Measurements from ENCODE around the gene ZNF701.
"Not testable (repeated sequence)": the region's sequence is repeated elsewhere in the genome, so short reads cannot be mapped to it uniquely, and the experiment has no call there.

The ZNF701 gene

DNA sequence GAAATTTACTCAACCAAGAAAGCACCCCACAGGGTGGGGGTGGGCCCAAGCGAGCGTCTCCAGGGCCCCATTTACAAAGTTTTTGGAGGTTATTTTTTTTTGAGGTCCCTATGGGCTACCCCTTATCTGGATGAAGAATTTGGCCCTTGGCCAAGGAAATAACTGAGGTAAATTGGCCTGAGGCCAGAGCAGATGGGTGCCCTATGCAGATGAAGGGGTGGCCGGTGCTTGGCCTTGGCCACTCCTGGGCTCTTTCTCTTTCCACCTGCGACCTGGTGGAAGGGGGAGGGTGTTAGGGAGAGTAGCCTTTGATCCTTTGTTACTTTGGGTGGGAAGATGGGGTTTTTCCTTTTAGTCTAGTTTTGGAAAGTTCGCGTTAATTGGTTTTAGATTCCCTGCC lies 15.5 kb downstream of the ZNF701 start:
- peaks cover 42% of the 10 kb centered on the region for H3K36me3 ChIP-seq (ENCODE audit: control insufficient read depth, low read length)
- no peak overlapping the region for H3K4me2 ChIP-seq (ENCODE audit: low read length)
- H3K9me3 ChIP-seq (ENCODE audit: control insufficient read depth, insufficient read depth, low read length) = no peaks in the 10 kb centered on the region
- no peaks in the 10 kb centered on the region for H3F3A ChIP-seq (ENCODE audit: control insufficient read depth, insufficient read depth)
- no peak for TF ChIP-seq EZH2phosphoT487 (IDR thresholded peaks at IDR 0.05; ENCODE audit: borderline replicate concordance, low read length)
- TF ChIP-seq, protein P1, sequence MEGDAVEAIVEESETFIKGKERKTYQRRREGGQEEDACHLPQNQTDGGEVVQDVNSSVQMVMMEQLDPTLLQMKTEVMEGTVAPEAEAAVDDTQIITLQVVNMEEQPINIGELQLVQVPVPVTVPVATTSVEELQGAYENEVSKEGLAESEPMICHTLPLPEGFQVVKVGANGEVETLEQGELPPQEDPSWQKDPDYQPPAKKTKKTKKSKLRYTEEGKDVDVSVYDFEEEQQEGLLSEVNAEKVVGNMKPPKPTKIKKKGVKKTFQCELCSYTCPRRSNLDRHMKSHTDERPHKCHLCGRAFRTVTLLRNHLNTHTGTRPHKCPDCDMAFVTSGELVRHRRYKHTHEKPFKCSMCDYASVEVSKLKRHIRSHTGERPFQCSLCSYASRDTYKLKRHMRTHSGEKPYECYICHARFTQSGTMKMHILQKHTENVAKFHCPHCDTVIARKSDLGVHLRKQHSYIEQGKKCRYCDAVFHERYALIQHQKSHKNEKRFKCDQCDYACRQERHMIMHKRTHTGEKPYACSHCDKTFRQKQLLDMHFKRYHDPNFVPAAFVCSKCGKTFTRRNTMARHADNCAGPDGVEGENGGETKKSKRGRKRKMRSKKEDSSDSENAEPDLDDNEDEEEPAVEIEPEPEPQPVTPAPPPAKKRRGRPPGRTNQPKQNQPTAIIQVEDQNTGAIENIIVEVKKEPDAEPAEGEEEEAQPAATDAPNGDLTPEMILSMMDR (IDR thresholded peaks at IDR 0.05; ENCODE audit: low read depth, low read length, poor library complexity, severe bottlenecking) = no peak
- H3K9me2 ChIP-seq (replicated peaks; ENCODE audit: control insufficient read depth, low read length) = no peaks in the 10 kb centered on the region
- H3K27ac ChIP-seq (ENCODE audit: low read depth, low read length) = no peak overlapping the region
- H3K27me3 ChIP-seq (ENCODE audit: control insufficient read depth, low read length) = no peaks in the 10 kb centered on the region
- H3K79me2 ChIP-seq (ENCODE audit: control insufficient read depth, low read length) = no peaks in the 10 kb centered on the region
- H3K4me3 ChIP-seq (ENCODE audit: low read length) = no peak overlapping the region
- no peaks in the 10 kb centered on the region for H3K4me1 ChIP-seq (ENCODE audit: control insufficient read depth, low read length)
- no peaks in the 10 kb centered on the region for H4K20me1 ChIP-seq (ENCODE audit: control insufficient read depth, insufficient read depth, low read depth, low read length)

- TF ChIP-seq, protein P1 (IDR thresholded peaks at IDR 0.05; ENCODE audit: low read depth, low read length, poor library complexity, severe bottlenecking) = peak; percentile 51
- TF ChIP-seq EZH2phosphoT487 (IDR thresholded peaks at IDR 0.05; ENCODE audit: borderline replicate concordance, low read length) = no peak
- H3K4me3 ChIP-seq (ENCODE audit: low read length) = no peak overlapping the region
- no peaks in the 10 kb centered on the region for H4K20me1 ChIP-seq (ENCODE audit: control insufficient read depth, insufficient read depth, low read depth, low read length)
- H3K79me2 ChIP-seq (ENCODE audit: control insufficient read depth, low read length) = no peaks in the 10 kb centered on the region
- H3K4me2 ChIP-seq (ENCODE audit: low read length) = no peak overlapping the region
- no peak overlapping the region for H3K27ac ChIP-seq (ENCODE audit: low read depth, low read length)
- H3F3A ChIP-seq (ENCODE audit: control insufficient read depth, insufficient read depth) = no peaks in the 10 kb centered on the region
- no peaks in the 10 kb centered on the region for H3K27me3 ChIP-seq (ENCODE audit: control insufficient read depth, low read length)
- H3K4me1 ChIP-seq (ENCODE audit: control insufficient read depth, low read length) = no peaks in the 10 kb centered on the region
- no peaks in the 10 kb centered on the region for H3K9me3 ChIP-seq (ENCODE audit: control insufficient read depth, insufficient read depth, low read length)
- peaks cover 16% of the 10 kb centered on the region for H3K36me3 ChIP-seq (ENCODE audit: control insufficient read depth, low read length)
- no peaks in the 10 kb centered on the region for H3K9me2 ChIP-seq (replicated peaks; ENCODE audit: control insufficient read depth, low read length)
Observed at GRCh38 chr19:52590728-52591127, 20.6 kb downstream of the ZNF701 start.

DNA sequence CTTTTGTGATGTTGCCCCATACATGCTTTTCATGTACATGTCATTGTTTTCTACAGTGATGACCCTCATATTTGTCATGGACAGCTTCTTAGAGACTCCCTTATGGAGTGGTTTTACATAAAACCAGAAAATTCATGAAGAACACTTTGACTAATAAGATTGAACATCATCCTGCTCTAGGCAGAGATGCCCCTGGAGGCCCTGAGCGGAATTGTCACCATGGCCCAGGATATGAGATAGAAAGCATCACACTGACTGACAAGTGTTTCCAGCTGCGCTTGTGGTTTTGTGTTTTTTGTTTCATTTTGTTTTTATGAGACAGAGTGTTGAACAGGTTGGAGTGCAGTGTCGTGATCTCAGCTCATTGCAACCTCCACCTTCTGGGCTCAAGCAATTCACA lies 22.2 kb downstream of the ZNF701 start:
- Histone ChIP-seq H3K4me3 (ENCODE audit: low read length) (no peak overlapping the region), H3K36me3 (ENCODE audit: control insufficient read depth, low read length) (peaks cover 27% of the 10 kb centered on the region), H3K27me3 (ENCODE audit: control insufficient read depth, low read length) (no peaks in the 10 kb centered on the region), H3K27ac (ENCODE audit: low read depth, low read length) (no peak overlapping the region), H3K4me2 (ENCODE audit: low read length) (no peak overlapping the region), H4K20me1 (ENCODE audit: control insufficient read depth, insufficient read depth, low read depth, low read length) (no peaks in the 10 kb centered on the region), H3K9me3 (ENCODE audit: control insufficient read depth, insufficient read depth, low read length) (peaks cover 5% of the 10 kb centered on the region; the same call in 1 of the 2 replicates), H3K9me2 (replicated peaks; ENCODE audit: control insufficient read depth, low read length) (no peaks in the 10 kb centered on the region), H3K79me2 (ENCODE audit: control insufficient read depth, low read length) (no peaks in the 10 kb centered on the region), H3F3A (ENCODE audit: control insufficient read depth, insufficient read depth) (no peaks in the 10 kb centered on the region), H3K4me1 (ENCODE audit: control insufficient read depth, low read length) (no peaks in the 10 kb centered on the region)
- TF ChIP-seq, protein P1 (IDR thresholded peaks at IDR 0.05; ENCODE audit: low read depth, low read length, poor library complexity, severe bottlenecking) = peak; percentile 11
- no peak for TF ChIP-seq EZH2phosphoT487 (IDR thresholded peaks at IDR 0.05; ENCODE audit: borderline replicate concordance, low read length)

- H3K9me3 ChIP-seq (ENCODE audit: control insufficient read depth, insufficient read depth, low read length); H3K4me1 ChIP-seq (ENCODE audit: control insufficient read depth, low read length); H4K20me1 ChIP-seq (ENCODE audit: control insufficient read depth, insufficient read depth, low read depth, low read length); H3K27me3 ChIP-seq (ENCODE audit: control insufficient read depth, low read length); H3K4me3 ChIP-seq (ENCODE audit: low read length); H3K79me2 ChIP-seq (ENCODE audit: control insufficient read depth, low read length); H3K4me2 ChIP-seq (ENCODE audit: low read length); H3K9me2 ChIP-seq (replicated peaks; ENCODE audit: control insufficient read depth, low read length); H3K27ac ChIP-seq (ENCODE audit: low read depth, low read length); H3F3A ChIP-seq (ENCODE audit: control insufficient read depth, insufficient read depth): not testable (repeated sequence)
- H3K36me3 ChIP-seq (ENCODE audit: control insufficient read depth, low read length) = peaks cover 27% of the 10 kb centered on the region
Observed at GRCh38 chr19:52593441-52593840, 23.4 kb downstream of the ZNF701 start.
